Stimulated activated CD8-positive, alpha-beta memory T cell treated with anti-CD3 and anti-CD28 coated beads, Interleukin-2, amount 100 ng/mL, for 48 hours (primary cell): ENCODE data around the gene MACROD2.

Experiments
- DNase-seq, 2 donors: peaks; one replicate each; pipeline ENCODE4 v3.0.0-alpha.2; 2020; ENCODE audit warnings: low read depth in 2 of 2

MACROD2 gene

GRCh38 chr20:14582855-14583254 is 587.5 kb downstream of the MACROD2 start:
- no peak for DNase-seq

- DNase-seq, result no peak
Observed at GRCh38 chr20:14583413-14583812, 588.1 kb downstream of the MACROD2 start.

GRCh38 chr20:14589383-14589782 is 594.1 kb downstream of the MACROD2 start:
- no peak for DNase-seq

- DNase-seq, result no peak
Observed at GRCh38 chr20:14595051-14595450, 599.7 kb downstream of the MACROD2 start.

GRCh38 chr20:14597206-14597715 is 601.9 kb downstream of the MACROD2 start:
- DNase-seq, result no peak

- DNase-seq, result no peak
Observed at GRCh38 chr20:14599613-14600012, 604.3 kb downstream of the MACROD2 start.

GRCh38 chr20:14600527-14600926 is 605.2 kb downstream of the MACROD2 start:
- no peak for DNase-seq

- no peak for DNase-seq
Observed at GRCh38 chr20:14604143-14604542, 608.8 kb downstream of the MACROD2 start.

- no peak for DNase-seq
Observed at GRCh38 chr20:14609328-14610221, 614.3 kb downstream of the MACROD2 start.

- no peak for DNase-seq
Observed at GRCh38 chr20:14611479-14611878, 616.2 kb downstream of the MACROD2 start.

- no peak for DNase-seq
Observed at GRCh38 chr20:14612391-14612790, 617.1 kb downstream of the MACROD2 start.

- no peak for DNase-seq
Observed at GRCh38 chr20:14616003-14616402, 620.7 kb downstream of the MACROD2 start.

GRCh38 chr20:14617123-14617522 is 621.8 kb downstream of the MACROD2 start:
- DNase-seq, result no peak

GRCh38 chr20:14619411-14619810 is 624.1 kb downstream of the MACROD2 start:
- DNase-seq, result no peak

- no peak for DNase-seq
Observed at GRCh38 chr20:14622796-14623195, 627.5 kb downstream of the MACROD2 start.

- DNase-seq, result no peak
Observed at GRCh38 chr20:14631011-14631410, 635.7 kb downstream of the MACROD2 start.

- DNase-seq, result no peak
Observed at GRCh38 chr20:14632906-14633305, 637.6 kb downstream of the MACROD2 start.

GRCh38 chr20:14633507-14633906 is 638.2 kb downstream of the MACROD2 start:
- no peak for DNase-seq

GRCh38 chr20:14634665-14635064 is 639.3 kb downstream of the MACROD2 start:
- DNase-seq, result no peak

GRCh38 chr20:14637441-14637840 is 642.1 kb downstream of the MACROD2 start:
- DNase-seq, result no peak

GRCh38 chr20:14643146-14643545 is 647.8 kb downstream of the MACROD2 start:
- no peak for DNase-seq

GRCh38 chr20:14643556-14643955 is 648.2 kb downstream of the MACROD2 start:
- DNase-seq, result no peak

GRCh38 chr20:14644306-14645097 is 649.2 kb downstream of the MACROD2 start:
- DNase-seq, result no peak
